Cortex of kidney (tissue), 1 donor: ENCODE measurements around the gene HOXC10.

ENCODE experiments used
- DNase-seq: peaks from one replicate; lab custom pipeline; 2025; lab: John Stamatoyannopoulos, UW

HOXC10 gene

GRCh38 chr12:54004063-54004840, 19.3 kb downstream of the HOXC10 start:
- DNase-seq = no peak

- no peak for DNase-seq
Measured at GRCh38 chr12:54004841-54005530, 20.0 kb downstream of the HOXC10 start.

- no peak for DNase-seq
Measured at GRCh38 chr12:54005531-54005852, 20.5 kb downstream of the HOXC10 start.

GRCh38 chr12:54005853-54006558, 21.1 kb downstream of the HOXC10 start:
- DNase-seq = no peak

- DNase-seq = no peak
Measured at GRCh38 chr12:54006559-54007220, 21.7 kb downstream of the HOXC10 start.

- DNase-seq = no peak
Measured at GRCh38 chr12:54007538-54008259, 22.8 kb downstream of the HOXC10 start.

- DNase-seq = no peak
Measured at GRCh38 chr12:54008260-54008552, 23.3 kb downstream of the HOXC10 start.

- no peak for DNase-seq
Measured at GRCh38 chr12:54009171-54010052, 24.5 kb downstream of the HOXC10 start.

GRCh38 chr12:54010053-54010971, 25.4 kb downstream of the HOXC10 start:
- DNase-seq = no peak

- no peak for DNase-seq
Measured at GRCh38 chr12:54010972-54011664, 26.2 kb downstream of the HOXC10 start.

GRCh38 chr12:54011665-54012532, 27.0 kb downstream of the HOXC10 start:
- DNase-seq = no peak

GRCh38 chr12:54012631-54013409, 27.9 kb downstream of the HOXC10 start:
- DNase-seq = no peak

- DNase-seq = no peak
Measured at GRCh38 chr12:54014377-54015017, 29.6 kb downstream of the HOXC10 start.

GRCh38 chr12:54015018-54015931, 30.3 kb downstream of the HOXC10 start:
- no peak for DNase-seq

- DNase-seq = no peak
Measured at GRCh38 chr12:54016051-54016450, 31.1 kb downstream of the HOXC10 start.

GRCh38 chr12:54016478-54016964, 31.6 kb downstream of the HOXC10 start:
- DNase-seq = no peak
